Vagina (tissue), 2 donors: ENCODE results near the gene MRM2.

Experiments
- POLR2A ChIP-seq, 2 donors: fragments of 450-650 bp; IDR thresholded peaks; one replicate each; pipeline ENCODE4 v1.6.1; 2017; ENCODE audit warnings: antibody characterized with exemption in 2 of 2, mild to moderate bottlenecking in 2 of 2, moderate library complexity in 2 of 2
- TF ChIP-seq, protein P1 (sequence below), 3 experiments: fragments of 450-650 bp in 2 of 3; fragments of 200-600 bp in 1 of 3; sonication (generic) in 1 of 3; IDR thresholded peaks; one replicate each; pipeline ENCODE4 v1.5.1; 2017 to 2019; ENCODE audit warnings: antibody characterized with exemption in 3 of 3, mild to moderate bottlenecking in 2 of 3, moderate library complexity in 2 of 3

DNA sequence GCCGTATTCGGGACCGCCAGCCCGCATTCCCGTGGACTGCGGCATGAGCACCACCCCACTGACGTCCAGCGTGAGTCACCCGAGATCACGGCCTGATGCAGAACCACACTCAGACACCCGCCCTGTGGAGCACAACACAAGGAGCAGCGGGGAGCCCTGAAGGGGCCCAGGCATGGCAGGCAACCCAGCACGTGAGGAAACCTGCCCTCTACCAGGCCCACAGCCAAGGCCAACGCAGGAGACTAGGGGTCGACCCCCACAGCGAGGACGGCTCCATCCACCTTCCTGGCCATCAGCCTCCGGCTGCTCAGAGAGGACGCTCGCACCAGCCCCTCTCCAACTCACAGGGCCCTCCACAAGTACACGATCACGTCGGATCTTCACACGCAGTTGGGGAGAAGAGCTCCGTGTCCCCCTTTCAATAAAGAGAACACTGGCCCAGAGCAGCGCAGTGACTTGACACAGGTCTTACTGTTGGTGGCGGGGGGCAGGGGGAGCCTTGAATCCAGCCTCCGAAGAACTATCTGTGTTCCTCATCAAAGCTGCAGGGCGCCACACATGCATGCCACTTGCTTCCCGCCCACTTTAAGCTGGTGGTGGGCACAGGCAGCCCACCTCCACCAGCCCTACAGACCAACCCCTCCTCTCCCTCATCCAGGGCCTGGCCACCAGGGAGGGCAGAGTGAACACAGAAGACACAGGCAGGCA is 31.3 kb downstream of the MRM2 start:
- TF ChIP-seq POLR2A (IDR thresholded peaks at IDR 0.05) = no peak
- TF ChIP-seq, protein P1, sequence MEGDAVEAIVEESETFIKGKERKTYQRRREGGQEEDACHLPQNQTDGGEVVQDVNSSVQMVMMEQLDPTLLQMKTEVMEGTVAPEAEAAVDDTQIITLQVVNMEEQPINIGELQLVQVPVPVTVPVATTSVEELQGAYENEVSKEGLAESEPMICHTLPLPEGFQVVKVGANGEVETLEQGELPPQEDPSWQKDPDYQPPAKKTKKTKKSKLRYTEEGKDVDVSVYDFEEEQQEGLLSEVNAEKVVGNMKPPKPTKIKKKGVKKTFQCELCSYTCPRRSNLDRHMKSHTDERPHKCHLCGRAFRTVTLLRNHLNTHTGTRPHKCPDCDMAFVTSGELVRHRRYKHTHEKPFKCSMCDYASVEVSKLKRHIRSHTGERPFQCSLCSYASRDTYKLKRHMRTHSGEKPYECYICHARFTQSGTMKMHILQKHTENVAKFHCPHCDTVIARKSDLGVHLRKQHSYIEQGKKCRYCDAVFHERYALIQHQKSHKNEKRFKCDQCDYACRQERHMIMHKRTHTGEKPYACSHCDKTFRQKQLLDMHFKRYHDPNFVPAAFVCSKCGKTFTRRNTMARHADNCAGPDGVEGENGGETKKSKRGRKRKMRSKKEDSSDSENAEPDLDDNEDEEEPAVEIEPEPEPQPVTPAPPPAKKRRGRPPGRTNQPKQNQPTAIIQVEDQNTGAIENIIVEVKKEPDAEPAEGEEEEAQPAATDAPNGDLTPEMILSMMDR (IDR thresholded peaks at IDR 0.05) = no peak
